ENCODE data around the gene PRCP.

Gene PRCP

DNA sequence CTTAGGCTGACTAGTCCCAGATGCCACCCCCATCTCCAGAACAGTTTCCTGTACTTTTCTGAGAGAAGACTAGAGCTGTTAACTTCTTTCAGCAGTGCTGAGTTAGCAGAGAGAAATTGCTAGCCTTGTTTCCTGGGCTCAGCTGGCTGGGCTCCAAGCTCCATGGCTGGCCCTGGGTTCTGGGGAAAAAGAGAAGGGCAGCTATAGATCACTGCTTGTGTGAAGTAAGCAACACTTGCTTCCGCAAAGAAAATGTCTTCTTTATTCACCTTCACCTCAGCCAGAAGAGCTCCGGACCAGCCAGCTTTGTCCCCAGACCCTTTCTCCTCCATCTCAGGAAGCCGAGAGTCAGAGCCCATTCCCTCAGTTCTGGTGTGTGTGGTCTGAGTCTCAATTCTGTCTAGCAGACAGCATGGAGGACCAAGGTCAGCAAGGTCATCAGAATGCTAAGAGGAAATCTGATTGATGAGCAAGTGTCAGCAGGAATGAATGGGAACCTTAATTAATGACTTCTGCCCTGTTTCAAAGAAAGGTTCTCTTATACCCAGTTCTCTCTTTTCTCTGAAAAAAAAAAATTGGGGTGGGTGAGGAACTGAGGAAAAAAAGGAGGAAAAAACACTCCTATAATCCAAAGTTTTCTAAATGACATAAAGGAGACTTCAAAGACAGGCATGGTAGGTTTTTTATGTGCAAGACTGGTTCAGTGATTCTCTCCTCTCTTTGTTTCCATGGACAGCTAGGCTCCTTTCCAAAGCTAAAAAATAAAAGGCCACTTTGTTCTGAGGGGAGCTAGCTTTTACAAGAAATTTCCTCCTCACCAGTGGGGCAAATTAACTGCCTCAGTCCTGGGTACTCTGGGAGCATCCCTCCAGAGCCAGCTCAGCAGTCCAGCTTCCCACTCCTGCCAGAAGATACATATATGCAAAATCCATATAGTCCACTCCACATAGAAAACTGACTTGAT, 103.0 kb downstream of the PRCP start:
- no peak for TF ChIP-seq SIN3A (IDR thresholded peaks at IDR 0.05; ENCODE audit: borderline replicate concordance, insufficient read depth, low read length)
- no peak for TF ChIP-seq FOXP2 (optimal IDR thresholded peaks at IDR 0.05; ENCODE audit: borderline replicate concordance, extremely low read depth, extremely low read length, insufficient read depth)
- no peak for TF ChIP-seq REST (IDR thresholded peaks at IDR 0.05; ENCODE audit: insufficient read depth in 1 of 2, low read depth in 2 of 2, low read length in 2 of 2)
- TF ChIP-seq POLR2AphosphoS5 (IDR thresholded peaks at IDR 0.05; ENCODE audit: low read depth, low read length): no peak
- TF ChIP-seq TAF1 (IDR thresholded peaks at IDR 0.05; ENCODE audit: borderline replicate concordance, insufficient read depth, low read length): no peak

DNA sequence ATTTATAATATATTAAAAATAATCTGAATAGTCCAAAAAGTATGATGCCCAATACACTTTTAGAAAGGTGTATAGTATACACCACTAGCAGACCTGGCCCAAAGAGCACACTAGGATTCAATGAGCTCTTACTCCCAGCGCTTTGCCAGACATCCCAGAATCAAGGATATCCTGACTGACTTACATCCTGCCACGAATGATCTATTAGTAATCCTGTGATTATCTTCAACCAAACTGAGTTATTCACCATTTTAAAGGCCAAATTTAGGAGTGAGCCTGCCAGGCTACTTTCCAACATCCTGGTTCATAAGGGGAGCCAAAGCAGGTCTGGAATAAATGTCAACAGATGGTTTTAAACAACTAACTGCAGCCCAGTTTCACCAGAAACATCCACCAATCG, 105.7 kb downstream of the PRCP start:
- TF ChIP-seq REST (IDR thresholded peaks at IDR 0.05; ENCODE audit: insufficient read depth in 1 of 2, low read depth in 2 of 2, low read length in 2 of 2) (no peak), POLR2AphosphoS5 (IDR thresholded peaks at IDR 0.05; ENCODE audit: low read depth, low read length) (no peak), TAF1 (IDR thresholded peaks at IDR 0.05; ENCODE audit: borderline replicate concordance, insufficient read depth, low read length) (no peak), SIN3A (IDR thresholded peaks at IDR 0.05; ENCODE audit: borderline replicate concordance, insufficient read depth, low read length) (no peak), FOXP2 (optimal IDR thresholded peaks at IDR 0.05; ENCODE audit: borderline replicate concordance, extremely low read depth, extremely low read length, insufficient read depth) (no peak)

- no peak for TF ChIP-seq REST (IDR thresholded peaks at IDR 0.05; ENCODE audit: insufficient read depth in 1 of 2, low read depth in 2 of 2, low read length in 2 of 2)
- no peak for TF ChIP-seq SIN3A (IDR thresholded peaks at IDR 0.05; ENCODE audit: borderline replicate concordance, insufficient read depth, low read length)
- TF ChIP-seq TAF1 (IDR thresholded peaks at IDR 0.05; ENCODE audit: borderline replicate concordance, insufficient read depth, low read length): no peak
- no peak for TF ChIP-seq POLR2AphosphoS5 (IDR thresholded peaks at IDR 0.05; ENCODE audit: low read depth, low read length)
- TF ChIP-seq FOXP2 (optimal IDR thresholded peaks at IDR 0.05; ENCODE audit: borderline replicate concordance, extremely low read depth, extremely low read length, insufficient read depth): no peak
Measured at GRCh38 chr11:82792822-82793569, 107.2 kb downstream of the PRCP start.

- TF ChIP-seq REST (IDR thresholded peaks at IDR 0.05; ENCODE audit: insufficient read depth in 1 of 2, low read depth in 2 of 2, low read length in 2 of 2): no peak
- no peak for TF ChIP-seq POLR2AphosphoS5 (IDR thresholded peaks at IDR 0.05; ENCODE audit: low read depth, low read length)
- no peak for TF ChIP-seq TAF1 (IDR thresholded peaks at IDR 0.05; ENCODE audit: borderline replicate concordance, insufficient read depth, low read length)
- TF ChIP-seq SIN3A (IDR thresholded peaks at IDR 0.05; ENCODE audit: borderline replicate concordance, insufficient read depth, low read length): no peak
Measured at GRCh38 chr11:82792319-82792718, 107.9 kb downstream of the PRCP start.
